GM12874 (cell line): ENCODE measurements around the gene PIRT.

Experiments
- CTCF ChIP-seq: IDR thresholded peaks from 2 replicates; pipeline ENCODE4 v1.5.1; 2011; ENCODE audit warnings: low read depth, mild to moderate bottlenecking, control low read depth, low read length, moderate library complexity; ENCODE audit not compliant: insufficient read depth

PIRT gene

GRCh38 chr17:10773391-10773790, 64.5 kb downstream of the PIRT start:
- no peak for TF ChIP-seq CTCF
